HepG2 (cell line): Measurements from ENCODE around the gene TMEM170B. TPM values are rescaled to one million over a fixed set of nuclear protein-coding genes. Genes with fewer than 3 reads are reported as not detected.
A peak's percentile ranks its signal among the peaks of the same experiment; 100 is the strongest.

Source experiments
- FOXM1 ChIP-seq: sonication (generic); formaldehyde crosslinking; IDR thresholded peaks from 2 replicates; pipeline ENCODE4 v1.5.0; 2020; ENCODE audit warnings: missing genetic modification reagents
- FOXP1 ChIP-seq, 2 experiments: fragments of 450-650 bp in 1 of 2; IDR thresholded peaks; 2 replicates each; pipeline ENCODE4 v1.6.1; 2017 to 2018; ENCODE audit warnings: antibody characterized with exemption in 1 of 2
- HCFC1 ChIP-seq: fragments of 150-350 bp; IDR thresholded peaks from 2 replicates; pipeline ENCODE4 v1.6.1; 2014; ENCODE audit warnings: low read depth, low read length
- JUND ChIP-seq: sonication (generic); formaldehyde crosslinking; IDR thresholded peaks from 2 replicates; pipeline ENCODE4 v1.8.0; 2022; ENCODE audit warnings: mild to moderate bottlenecking, missing genetic modification reagents
- PAWR ChIP-seq: sonication (generic); formaldehyde crosslinking; IDR thresholded peaks from 2 replicates; pipeline ENCODE4 v1.4.0; 2020; ENCODE audit warnings: missing genetic modification reagents, mild to moderate bottlenecking, borderline replicate concordance
- SIN3A ChIP-seq: IDR thresholded peaks from 2 replicates; pipeline ENCODE4 v1.6.1; 2011; ENCODE audit warnings: low read depth, mild to moderate bottlenecking, control low read depth, low read length, borderline replicate concordance
- SMAD3 ChIP-seq: sonication (generic); formaldehyde crosslinking; IDR thresholded peaks from 2 replicates; pipeline ENCODE4 v1.4.0; 2020; ENCODE audit warnings: missing genetic modification reagents
- SP4 ChIP-seq: sonication (generic); formaldehyde crosslinking; IDR thresholded peaks from 2 replicates; pipeline ENCODE4 v1.8.1; 2023; ENCODE audit warnings: mild to moderate bottlenecking, missing genetic modification reagents
- SSRP1 ChIP-seq: IDR thresholded peaks from 2 replicates; pipeline ENCODE4 v1.6.1; 2016; ENCODE audit warnings: control low read depth
- TAF1 ChIP-seq: sonication (generic); formaldehyde crosslinking; IDR thresholded peaks from 2 replicates; pipeline ENCODE4 v1.4.0; 2020; ENCODE audit warnings: missing genetic modification reagents
- ZFP1 ChIP-seq: IDR thresholded peaks from 2 replicates; pipeline ENCODE4 v1.6.1; 2016
- ZFP41 ChIP-seq: sonication (generic); formaldehyde crosslinking; IDR thresholded peaks from 2 replicates; pipeline ENCODE4 v1.4.0; 2020; ENCODE audit warnings: mild to moderate bottlenecking, missing genetic modification reagents, borderline replicate concordance
- ZNF230 ChIP-seq: sonication (generic); formaldehyde crosslinking; IDR thresholded peaks from 2 replicates; pipeline ENCODE4 v1.4.0; 2020; ENCODE audit warnings: mild to moderate bottlenecking, missing genetic modification reagents
- ZNF451 ChIP-seq: sonication (generic); formaldehyde crosslinking; IDR thresholded peaks from 2 replicates; pipeline ENCODE4 v1.5.0; 2020; ENCODE audit warnings: mild to moderate bottlenecking, missing genetic modification reagents
- ZNF572 ChIP-seq: sonication (generic); formaldehyde crosslinking; IDR thresholded peaks from 2 replicates; pipeline ENCODE4 v1.5.1; 2020; ENCODE audit warnings: mild to moderate bottlenecking, missing genetic modification reagents
- ZNF737 ChIP-seq: sonication (generic); formaldehyde crosslinking; IDR thresholded peaks from 2 replicates; pipeline ENCODE4 v1.5.0; 2020; ENCODE audit warnings: missing genetic modification reagents, mild to moderate bottlenecking, borderline replicate concordance
- ZNF746 ChIP-seq: sonication (generic); formaldehyde crosslinking; IDR thresholded peaks from 2 replicates; pipeline ENCODE4 v1.8.0; 2022; ENCODE audit warnings: mild to moderate bottlenecking, missing genetic modification reagents
- ZNF839 ChIP-seq: sonication (generic); formaldehyde crosslinking; IDR thresholded peaks from 2 replicates; pipeline ENCODE4 v1.4.0; 2020; ENCODE audit warnings: missing genetic modification reagents, mild to moderate bottlenecking, borderline replicate concordance
- polyA plus RNA-seq, 8 experiments: library from polyadenylated mRNA; depleted of rRNA in 3 of 8; stranded (reverse) in 7 of 8; unstranded in 1 of 8; fragments of >200 nt; fragmentation: Illumina TruSeq in 4 of 8; extraction: Trizol in 4 of 8; gene quantifications; 2 replicates each; pipeline versions ENCODE4 v1.2.1 to v1.2.3, GENCODE V29; 2011 to 2016; ENCODE audit warnings: low read depth in 4 of 8, missing spikeins in 1 of 8, mixed read lengths in 1 of 8; ENCODE audit not compliant: insufficient read depth in 1 of 8
- total RNA-seq, 5 experiments: library from RNA; depleted of rRNA; stranded (reverse); fragments of >200 nt; fragmentation: Illumina TruSeq; extraction: Trizol; gene quantifications; 2 replicates each; pipeline ENCODE4 v1.2.3, GENCODE V29; 2016; ENCODE audit warnings: low read depth in 1 of 5
- TF ChIP-seq, protein P1 (sequence below): sonication (generic); formaldehyde crosslinking; IDR thresholded peaks from 2 replicates; pipeline ENCODE4 v1.4.0; 2020; ENCODE audit warnings: missing genetic modification reagents
- TF ChIP-seq, protein P2 (sequence below): sonication (generic); formaldehyde crosslinking; IDR thresholded peaks from 2 replicates; pipeline ENCODE4 v1.4.0; 2020; ENCODE audit warnings: missing genetic modification reagents
- TF ChIP-seq, protein P3 (sequence below): sonication (generic); formaldehyde crosslinking; IDR thresholded peaks from 2 replicates; pipeline ENCODE4 v1.4.0; 2020; ENCODE audit warnings: missing genetic modification reagents, borderline replicate concordance

Gene TMEM170B
- total and polyA plus RNA-seq, 2 of the 13 experiments (the other 11 are each of a cell fraction or from before 2014, with no cell fraction given) = 3.3 to 9.4 TPM

DNA sequence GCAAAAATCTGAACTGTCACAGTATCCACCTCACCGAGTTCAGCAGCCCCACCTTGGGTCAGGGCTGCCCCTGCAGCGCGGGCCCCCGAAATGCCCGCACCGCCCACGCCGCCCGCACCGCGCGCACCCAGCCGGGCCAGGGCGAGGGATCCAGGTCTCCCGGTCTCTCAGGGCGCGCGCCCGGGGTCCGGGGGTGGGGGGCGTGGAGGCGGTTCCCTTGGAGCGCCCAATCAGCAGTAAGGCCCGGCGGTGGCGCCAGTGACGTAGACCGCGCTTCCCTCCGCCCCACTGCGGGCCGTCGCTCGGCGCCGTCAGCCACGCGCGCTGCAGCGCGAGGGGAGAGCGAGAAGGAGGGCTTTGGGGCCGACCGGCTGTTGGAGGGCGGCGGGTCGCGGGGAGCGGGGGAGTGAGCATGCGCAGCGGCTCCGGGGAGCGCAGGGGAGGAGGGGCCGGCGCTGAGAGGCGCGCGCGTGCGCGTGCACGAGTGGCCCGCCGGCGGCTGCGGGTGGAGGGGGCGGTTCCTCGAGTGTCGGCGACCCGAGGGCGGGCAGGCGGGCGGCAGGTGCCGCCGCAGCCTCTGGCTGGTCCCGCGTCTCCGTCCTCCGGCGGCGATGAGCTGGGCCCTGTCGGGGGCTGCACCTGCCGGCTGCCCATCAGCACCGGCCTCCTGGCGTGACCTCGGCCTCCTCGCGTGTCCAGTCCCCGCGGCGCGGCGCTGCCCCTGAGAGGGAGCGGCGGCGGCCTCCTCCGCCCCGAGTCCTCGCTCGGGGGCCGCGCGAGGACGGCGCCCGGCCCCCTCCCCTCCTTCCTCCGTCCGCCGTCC lies at the start of gene TMEM170B (continued):
- TF ChIP-seq, protein P1, sequence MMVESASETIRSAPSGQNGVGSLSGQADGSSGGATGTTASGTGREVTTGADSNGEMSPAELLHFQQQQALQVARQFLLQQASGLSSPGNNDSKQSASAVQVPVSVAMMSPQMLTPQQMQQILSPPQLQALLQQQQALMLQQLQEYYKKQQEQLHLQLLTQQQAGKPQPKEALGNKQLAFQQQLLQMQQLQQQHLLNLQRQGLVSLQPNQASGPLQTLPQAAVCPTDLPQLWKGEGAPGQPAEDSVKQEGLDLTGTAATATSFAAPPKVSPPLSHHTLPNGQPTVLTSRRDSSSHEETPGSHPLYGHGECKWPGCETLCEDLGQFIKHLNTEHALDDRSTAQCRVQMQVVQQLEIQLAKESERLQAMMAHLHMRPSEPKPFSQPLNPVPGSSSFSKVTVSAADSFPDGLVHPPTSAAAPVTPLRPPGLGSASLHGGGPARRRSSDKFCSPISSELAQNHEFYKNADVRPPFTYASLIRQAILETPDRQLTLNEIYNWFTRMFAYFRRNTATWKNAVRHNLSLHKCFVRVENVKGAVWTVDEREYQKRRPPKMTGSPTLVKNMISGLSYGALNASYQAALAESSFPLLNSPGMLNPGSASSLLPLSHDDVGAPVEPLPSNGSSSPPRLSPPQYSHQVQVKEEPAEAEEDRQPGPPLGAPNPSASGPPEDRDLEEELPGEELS = 0 out of 2 replicates have a peak, but pooled peaks have one; percentile 54
- TF ChIP-seq ZFP41 (no peak), ZNF451 (CRISPR knock-in tag) (peak; percentile 86; the same call in 1 of the 2 replicates), ZNF572 (no peak), TAF1 (CRISPR knock-in tag) (peak; percentile 59), HCFC1 (no peak), SMAD3 (no peak), SIN3A (peak; percentile 49; the same call in 1 of the 2 replicates), SP4 (CRISPR knock-in tag) (peak; percentile 93), ZNF230 (CRISPR knock-in tag) (no peak; the same call in 1 of the 2 replicates), ZFP1 (CRISPR knock-in tag) (no peak), ZNF737 (CRISPR knock-in tag) (no peak), ZNF839 (CRISPR knock-in tag) (peak; percentile 40; the same call in 1 of the 2 replicates), FOXM1 (CRISPR knock-in tag) (no peak), JUND (CRISPR knock-in tag) (0 out of 2 replicates have a peak, but pooled peaks have one; percentile 40), ZNF746 (CRISPR knock-in tag) (peak; percentile 89), PAWR (CRISPR knock-in tag) (no peak), SSRP1 (CRISPR knock-in tag) (no peak), FOXP1 (IDR thresholded peaks at IDR 0.05) (no peak), FOXP1 (CRISPR knock-in tag; IDR thresholded peaks at IDR 0.05) (no peak)
- TF ChIP-seq, protein P2, sequence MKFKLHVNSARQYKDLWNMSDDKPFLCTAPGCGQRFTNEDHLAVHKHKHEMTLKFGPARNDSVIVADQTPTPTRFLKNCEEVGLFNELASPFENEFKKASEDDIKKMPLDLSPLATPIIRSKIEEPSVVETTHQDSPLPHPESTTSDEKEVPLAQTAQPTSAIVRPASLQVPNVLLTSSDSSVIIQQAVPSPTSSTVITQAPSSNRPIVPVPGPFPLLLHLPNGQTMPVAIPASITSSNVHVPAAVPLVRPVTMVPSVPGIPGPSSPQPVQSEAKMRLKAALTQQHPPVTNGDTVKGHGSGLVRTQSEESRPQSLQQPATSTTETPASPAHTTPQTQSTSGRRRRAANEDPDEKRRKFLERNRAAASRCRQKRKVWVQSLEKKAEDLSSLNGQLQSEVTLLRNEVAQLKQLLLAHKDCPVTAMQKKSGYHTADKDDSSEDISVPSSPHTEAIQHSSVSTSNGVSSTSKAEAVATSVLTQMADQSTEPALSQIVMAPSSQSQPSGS = peak; percentile 66; the same call in 1 of the 2 replicates
- TF ChIP-seq, protein P3, sequence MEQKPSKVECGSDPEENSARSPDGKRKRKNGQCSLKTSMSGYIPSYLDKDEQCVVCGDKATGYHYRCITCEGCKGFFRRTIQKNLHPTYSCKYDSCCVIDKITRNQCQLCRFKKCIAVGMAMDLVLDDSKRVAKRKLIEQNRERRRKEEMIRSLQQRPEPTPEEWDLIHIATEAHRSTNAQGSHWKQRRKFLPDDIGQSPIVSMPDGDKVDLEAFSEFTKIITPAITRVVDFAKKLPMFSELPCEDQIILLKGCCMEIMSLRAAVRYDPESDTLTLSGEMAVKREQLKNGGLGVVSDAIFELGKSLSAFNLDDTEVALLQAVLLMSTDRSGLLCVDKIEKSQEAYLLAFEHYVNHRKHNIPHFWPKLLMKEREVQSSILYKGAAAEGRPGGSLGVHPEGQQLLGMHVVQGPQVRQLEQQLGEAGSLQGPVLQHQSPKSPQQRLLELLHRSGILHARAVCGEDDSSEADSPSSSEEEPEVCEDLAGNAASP = 0 out of 2 replicates have a peak, but pooled peaks have one; percentile 50
